ENCODE data around the gene BPNT1. TPM values are rescaled to one million over a fixed set of nuclear protein-coding genes. Genes with fewer than 3 reads are reported as not detected.

BPNT1 gene
- total and polyA plus RNA-seq, 2 of the 13 experiments (the other 11 are each of a cell fraction or from before 2014, with no cell fraction given), result 35.2 to 43.9 TPM

DNA sequence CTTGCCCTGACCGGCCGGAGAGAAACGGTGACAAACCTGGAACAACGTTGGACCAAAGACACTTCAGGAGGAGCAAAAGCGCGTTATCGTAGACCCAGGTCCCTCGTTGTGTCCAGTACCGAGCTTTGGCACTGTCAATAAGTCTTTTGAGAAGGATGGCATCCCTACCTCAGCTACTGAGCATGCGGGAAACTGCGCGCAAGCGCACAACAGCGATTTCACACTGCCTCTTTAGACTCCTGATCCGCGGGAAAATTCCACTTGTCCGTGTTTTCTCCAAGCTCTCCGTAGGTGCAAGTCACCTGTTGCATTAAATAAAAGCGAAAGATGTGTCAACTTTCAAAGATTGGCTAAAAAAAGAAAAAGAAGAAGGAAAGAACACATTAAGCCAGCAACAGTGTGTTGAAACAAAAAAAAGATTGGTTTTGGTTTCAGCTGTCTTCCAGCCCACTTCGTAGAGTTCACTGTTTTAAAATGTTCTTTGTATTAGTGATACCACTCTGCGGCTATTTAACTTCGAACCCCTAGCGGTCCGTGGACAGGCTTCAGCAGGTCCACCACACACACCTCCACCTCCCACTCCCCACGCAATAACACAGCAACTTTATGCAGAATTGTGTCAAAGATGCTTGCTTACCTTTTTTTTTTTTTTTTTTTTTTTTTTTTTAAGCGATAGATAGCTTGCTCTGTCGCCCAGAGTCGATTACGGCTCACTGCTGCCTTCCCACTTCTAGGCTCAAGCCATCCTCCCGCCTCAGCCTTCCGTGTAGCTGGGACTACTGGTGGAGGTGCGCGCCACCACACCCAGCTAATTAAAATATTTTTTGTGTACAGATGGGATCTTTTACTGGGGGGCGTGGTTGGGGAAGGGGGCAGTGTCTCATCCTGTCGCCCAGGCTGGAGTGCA is at the start of gene BPNT1 (continued):
- TF ChIP-seq, protein P1, sequence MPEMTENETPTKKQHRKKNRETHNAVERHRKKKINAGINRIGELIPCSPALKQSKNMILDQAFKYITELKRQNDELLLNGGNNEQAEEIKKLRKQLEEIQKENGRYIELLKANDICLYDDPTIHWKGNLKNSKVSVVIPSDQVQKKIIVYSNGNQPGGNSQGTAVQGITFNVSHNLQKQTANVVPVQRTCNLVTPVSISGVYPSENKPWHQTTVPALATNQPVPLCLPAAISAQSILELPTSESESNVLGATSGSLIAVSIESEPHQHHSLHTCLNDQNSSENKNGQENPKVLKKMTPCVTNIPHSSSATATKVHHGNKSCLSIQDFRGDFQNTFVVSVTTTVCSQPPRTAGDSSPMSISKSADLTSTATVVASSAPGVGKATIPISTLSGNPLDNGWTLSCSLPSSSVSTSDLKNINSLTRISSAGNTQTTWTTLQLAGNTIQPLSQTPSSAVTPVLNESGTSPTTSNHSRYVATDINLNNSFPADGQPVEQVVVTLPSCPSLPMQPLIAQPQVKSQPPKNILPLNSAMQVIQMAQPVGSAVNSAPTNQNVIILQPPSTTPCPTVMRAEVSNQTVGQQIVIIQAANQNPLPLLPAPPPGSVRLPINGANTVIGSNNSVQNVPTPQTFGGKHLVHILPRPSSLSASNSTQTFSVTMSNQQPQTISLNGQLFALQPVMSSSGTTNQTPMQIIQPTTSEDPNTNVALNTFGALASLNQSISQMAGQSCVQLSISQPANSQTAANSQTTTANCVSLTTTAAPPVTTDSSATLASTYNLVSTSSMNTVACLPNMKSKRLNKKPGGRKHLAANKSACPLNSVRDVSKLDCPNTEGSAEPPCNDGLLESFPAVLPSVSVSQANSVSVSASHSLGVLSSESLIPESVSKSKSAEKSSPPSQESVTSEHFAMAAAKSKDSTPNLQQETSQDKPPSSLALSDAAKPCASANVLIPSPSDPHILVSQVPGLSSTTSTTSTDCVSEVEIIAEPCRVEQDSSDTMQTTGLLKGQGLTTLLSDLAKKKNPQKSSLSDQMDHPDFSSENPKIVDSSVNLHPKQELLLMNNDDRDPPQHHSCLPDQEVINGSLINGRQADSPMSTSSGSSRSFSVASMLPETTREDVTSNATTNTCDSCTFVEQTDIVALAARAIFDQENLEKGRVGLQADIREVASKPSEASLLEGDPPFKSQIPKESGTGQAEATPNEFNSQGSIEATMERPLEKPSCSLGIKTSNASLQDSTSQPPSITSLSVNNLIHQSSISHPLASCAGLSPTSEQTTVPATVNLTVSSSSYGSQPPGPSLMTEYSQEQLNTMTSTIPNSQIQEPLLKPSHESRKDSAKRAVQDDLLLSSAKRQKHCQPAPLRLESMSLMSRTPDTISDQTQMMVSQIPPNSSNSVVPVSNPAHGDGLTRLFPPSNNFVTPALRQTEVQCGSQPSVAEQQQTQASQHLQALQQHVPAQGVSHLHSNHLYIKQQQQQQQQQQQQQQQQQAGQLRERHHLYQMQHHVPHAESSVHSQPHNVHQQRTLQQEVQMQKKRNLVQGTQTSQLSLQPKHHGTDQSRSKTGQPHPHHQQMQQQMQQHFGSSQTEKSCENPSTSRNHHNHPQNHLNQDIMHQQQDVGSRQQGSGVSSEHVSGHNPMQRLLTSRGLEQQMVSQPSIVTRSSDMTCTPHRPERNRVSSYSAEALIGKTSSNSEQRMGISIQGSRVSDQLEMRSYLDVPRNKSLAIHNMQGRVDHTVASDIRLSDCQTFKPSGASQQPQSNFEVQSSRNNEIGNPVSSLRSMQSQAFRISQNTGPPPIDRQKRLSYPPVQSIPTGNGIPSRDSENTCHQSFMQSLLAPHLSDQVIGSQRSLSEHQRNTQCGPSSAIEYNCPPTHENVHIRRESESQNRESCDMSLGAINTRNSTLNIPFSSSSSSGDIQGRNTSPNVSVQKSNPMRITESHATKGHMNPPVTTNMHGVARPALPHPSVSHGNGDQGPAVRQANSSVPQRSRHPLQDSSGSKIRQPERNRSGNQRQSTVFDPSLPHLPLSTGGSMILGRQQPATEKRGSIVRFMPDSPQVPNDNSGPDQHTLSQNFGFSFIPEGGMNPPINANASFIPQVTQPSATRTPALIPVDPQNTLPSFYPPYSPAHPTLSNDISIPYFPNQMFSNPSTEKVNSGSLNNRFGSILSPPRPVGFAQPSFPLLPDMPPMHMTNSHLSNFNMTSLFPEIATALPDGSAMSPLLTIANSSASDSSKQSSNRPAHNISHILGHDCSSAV (CRISPR knock-in tag; IDR thresholded peaks at IDR 0.05; ENCODE audit: borderline replicate concordance), result no peak
- TF ChIP-seq, protein P2, sequence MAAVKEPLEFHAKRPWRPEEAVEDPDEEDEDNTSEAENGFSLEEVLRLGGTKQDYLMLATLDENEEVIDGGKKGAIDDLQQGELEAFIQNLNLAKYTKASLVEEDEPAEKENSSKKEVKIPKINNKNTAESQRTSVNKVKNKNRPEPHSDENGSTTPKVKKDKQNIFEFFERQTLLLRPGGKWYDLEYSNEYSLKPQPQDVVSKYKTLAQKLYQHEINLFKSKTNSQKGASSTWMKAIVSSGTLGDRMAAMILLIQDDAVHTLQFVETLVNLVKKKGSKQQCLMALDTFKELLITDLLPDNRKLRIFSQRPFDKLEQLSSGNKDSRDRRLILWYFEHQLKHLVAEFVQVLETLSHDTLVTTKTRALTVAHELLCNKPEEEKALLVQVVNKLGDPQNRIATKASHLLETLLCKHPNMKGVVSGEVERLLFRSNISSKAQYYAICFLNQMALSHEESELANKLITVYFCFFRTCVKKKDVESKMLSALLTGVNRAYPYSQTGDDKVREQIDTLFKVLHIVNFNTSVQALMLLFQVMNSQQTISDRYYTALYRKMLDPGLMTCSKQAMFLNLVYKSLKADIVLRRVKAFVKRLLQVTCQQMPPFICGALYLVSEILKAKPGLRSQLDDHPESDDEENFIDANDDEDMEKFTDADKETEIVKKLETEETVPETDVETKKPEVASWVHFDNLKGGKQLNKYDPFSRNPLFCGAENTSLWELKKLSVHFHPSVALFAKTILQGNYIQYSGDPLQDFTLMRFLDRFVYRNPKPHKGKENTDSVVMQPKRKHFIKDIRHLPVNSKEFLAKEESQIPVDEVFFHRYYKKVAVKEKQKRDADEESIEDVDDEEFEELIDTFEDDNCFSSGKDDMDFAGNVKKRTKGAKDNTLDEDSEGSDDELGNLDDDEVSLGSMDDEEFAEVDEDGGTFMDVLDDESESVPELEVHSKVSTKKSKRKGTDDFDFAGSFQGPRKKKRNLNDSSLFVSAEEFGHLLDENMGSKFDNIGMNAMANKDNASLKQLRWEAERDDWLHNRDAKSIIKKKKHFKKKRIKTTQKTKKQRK (IDR thresholded peaks at IDR 0.05; ENCODE audit: low read length), result no peak
- TF ChIP-seq SALL2 (CRISPR knock-in tag; IDR thresholded peaks at IDR 0.05) (0 out of 2 replicates have a peak, but pooled peaks have one; percentile 60), SMAD1 (CRISPR knock-in tag; IDR thresholded peaks at IDR 0.05; ENCODE audit: borderline replicate concordance, low read depth) (no peak), ZFP82 (CRISPR knock-in tag; IDR thresholded peaks at IDR 0.05; ENCODE audit: borderline replicate concordance) (no peak), EEA1 (CRISPR knock-in tag; IDR thresholded peaks at IDR 0.05; ENCODE audit: borderline replicate concordance) (no peak), DMAP1 (CRISPR knock-in tag; IDR thresholded peaks at IDR 0.05) (peak; percentile 54; the same call in 1 of the 2 replicates)
- TF ChIP-seq, protein P3, sequence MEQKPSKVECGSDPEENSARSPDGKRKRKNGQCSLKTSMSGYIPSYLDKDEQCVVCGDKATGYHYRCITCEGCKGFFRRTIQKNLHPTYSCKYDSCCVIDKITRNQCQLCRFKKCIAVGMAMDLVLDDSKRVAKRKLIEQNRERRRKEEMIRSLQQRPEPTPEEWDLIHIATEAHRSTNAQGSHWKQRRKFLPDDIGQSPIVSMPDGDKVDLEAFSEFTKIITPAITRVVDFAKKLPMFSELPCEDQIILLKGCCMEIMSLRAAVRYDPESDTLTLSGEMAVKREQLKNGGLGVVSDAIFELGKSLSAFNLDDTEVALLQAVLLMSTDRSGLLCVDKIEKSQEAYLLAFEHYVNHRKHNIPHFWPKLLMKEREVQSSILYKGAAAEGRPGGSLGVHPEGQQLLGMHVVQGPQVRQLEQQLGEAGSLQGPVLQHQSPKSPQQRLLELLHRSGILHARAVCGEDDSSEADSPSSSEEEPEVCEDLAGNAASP (CRISPR knock-in tag; IDR thresholded peaks at IDR 0.05; ENCODE audit: borderline replicate concordance), result no peak; the same call in 1 of the 2 replicates
- TF ChIP-seq, protein P4, sequence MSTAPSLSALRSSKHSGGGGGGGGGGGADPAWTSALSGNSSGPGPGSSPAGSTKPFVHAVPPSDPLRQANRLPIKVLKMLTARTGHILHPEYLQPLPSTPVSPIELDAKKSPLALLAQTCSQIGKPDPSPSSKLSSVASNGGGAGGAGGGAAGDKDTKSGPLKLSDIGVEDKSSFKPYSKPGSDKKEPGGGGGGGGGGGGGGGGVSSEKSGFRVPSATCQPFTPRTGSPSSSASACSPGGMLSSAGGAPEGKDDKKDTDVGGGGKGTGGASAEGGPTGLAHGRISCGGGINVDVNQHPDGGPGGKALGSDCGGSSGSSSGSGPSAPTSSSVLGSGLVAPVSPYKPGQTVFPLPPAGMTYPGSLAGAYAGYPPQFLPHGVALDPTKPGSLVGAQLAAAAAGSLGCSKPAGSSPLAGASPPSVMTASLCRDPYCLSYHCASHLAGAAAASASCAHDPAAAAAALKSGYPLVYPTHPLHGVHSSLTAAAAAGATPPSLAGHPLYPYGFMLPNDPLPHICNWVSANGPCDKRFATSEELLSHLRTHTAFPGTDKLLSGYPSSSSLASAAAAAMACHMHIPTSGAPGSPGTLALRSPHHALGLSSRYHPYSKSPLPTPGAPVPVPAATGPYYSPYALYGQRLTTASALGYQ (CRISPR knock-in tag; IDR thresholded peaks at IDR 0.05), result no peak
- TF ChIP-seq, protein P5, sequence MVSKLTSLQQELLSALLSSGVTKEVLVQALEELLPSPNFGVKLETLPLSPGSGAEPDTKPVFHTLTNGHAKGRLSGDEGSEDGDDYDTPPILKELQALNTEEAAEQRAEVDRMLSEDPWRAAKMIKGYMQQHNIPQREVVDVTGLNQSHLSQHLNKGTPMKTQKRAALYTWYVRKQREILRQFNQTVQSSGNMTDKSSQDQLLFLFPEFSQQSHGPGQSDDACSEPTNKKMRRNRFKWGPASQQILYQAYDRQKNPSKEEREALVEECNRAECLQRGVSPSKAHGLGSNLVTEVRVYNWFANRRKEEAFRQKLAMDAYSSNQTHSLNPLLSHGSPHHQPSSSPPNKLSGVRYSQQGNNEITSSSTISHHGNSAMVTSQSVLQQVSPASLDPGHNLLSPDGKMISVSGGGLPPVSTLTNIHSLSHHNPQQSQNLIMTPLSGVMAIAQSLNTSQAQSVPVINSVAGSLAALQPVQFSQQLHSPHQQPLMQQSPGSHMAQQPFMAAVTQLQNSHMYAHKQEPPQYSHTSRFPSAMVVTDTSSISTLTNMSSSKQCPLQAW (CRISPR knock-in tag; IDR thresholded peaks at IDR 0.05), result peak; percentile 90

Data from HepG2 (cell line).